HFFc6 (cell line): ENCODE data around the gene SACS. TPM values are rescaled to one million over a fixed set of nuclear protein-coding genes. Genes with fewer than 3 reads are reported as not detected.

Source experiments
- DNase-seq: peaks from one replicate; pipeline ENCODE4 v3.0.0-alpha.2; 2018
- H3K27ac Mint-ChIP-seq: 2 replicates; pipeline ENCODE4 v1.8.0; 2020; ENCODE audit warnings: mild to moderate bottlenecking, mixed read lengths
- H3K27me3 Mint-ChIP-seq: 2 replicates; pipeline ENCODE4 v1.8.0; 2021; ENCODE audit warnings: mild to moderate bottlenecking, moderate library complexity, mixed read lengths; ENCODE audit not compliant: insufficient read depth
- H3K36me3 Mint-ChIP-seq: 2 replicates; pipeline ENCODE4 v1.8.0; 2021; ENCODE audit warnings: low read depth, mixed read lengths
- H3K4me1 Mint-ChIP-seq: 2 replicates; pipeline ENCODE4 v1.8.0; 2020; ENCODE audit warnings: low read depth, mixed read lengths
- H3K4me3 Mint-ChIP-seq: 2 replicates; pipeline ENCODE4 v1.8.0; 2020; ENCODE audit warnings: mild to moderate bottlenecking, moderate library complexity, mixed read lengths
- H3K9me3 Mint-ChIP-seq: 2 replicates; pipeline ENCODE4 v1.8.0; 2020; ENCODE audit warnings: mild to moderate bottlenecking, mixed read lengths
- total RNA-seq, 6 experiments: library from RNA; stranded (reverse); fragmentation: NEBNext Ultra II Directional; extraction: Animal tissue kit (Norgen Biotek cat#: 25700); gene quantifications; 2 replicates in 1 of 6; 3 replicates in 5 of 6; pipeline ENCODE4 v1.2.3, GENCODE V29; 2021
- TF ChIP-seq, protein P1 (sequence below): fragments of 200-600 bp; sonication (generic); IDR thresholded peaks from 2 replicates; pipeline ENCODE4 v1.5.0; 2021; ENCODE audit warnings: antibody characterized with exemption, mild to moderate bottlenecking

Gene SACS
- total RNA-seq, 6 experiments from 2014 or later, result 43.9 to 50.9 (median 47.1) TPM

DNA sequence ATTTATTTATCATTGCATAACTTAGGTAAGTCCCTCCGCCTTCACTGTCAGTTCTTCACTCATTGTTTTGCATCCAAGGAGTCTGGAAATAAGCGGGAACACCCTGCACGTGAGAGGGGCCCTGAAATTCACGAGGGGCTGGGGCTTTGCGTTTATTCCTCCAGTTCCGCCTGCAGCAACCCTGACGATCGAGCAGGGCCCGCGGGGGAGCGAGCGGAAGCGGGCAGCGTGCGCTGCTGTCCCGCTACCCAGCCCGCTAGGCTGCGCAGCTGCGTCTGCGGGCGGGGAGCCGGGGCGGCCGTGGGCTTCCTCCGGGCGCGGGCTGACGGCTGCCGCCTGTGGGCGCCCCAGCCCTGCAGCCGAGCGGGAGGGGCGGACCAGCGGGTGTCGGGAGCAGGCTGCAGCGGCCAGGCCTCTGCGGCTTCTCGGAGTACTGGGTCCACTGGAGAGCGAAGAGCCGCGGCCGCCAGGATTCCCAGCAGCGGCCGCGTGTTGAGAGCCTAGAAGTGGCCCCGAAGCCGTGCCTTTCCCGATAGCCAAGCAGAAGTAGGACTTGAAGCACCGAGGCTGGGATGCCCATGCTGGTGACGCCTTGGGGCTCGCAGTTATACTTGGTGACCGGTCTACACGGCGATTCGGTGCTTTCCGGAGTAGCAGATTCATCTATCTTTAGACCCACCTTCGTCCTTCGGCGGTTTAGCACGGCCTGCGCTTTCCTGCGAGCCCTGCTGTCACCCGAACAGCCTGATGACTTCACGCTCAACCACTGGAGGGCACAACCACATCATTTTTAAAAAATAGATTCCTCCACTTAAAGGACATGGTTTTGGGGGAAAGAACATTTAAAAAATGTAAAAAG, 32.9 kb upstream of the SACS start:
- Mint-ChIP-seq H3K27me3 (peaks cover 1% of the 10 kb centered on the region; the same call in 1 of the 2 replicates), H3K4me3 (peak overlapping the region; percentile 82), H3K4me1 (peaks cover 83% of the 10 kb centered on the region), H3K9me3 (no peaks in the 10 kb centered on the region), H3K36me3 (peaks cover 13% of the 10 kb centered on the region), H3K27ac (peak overlapping the region; percentile 94)
- DNase-seq, result peak; percentile 80
- TF ChIP-seq, protein P1, sequence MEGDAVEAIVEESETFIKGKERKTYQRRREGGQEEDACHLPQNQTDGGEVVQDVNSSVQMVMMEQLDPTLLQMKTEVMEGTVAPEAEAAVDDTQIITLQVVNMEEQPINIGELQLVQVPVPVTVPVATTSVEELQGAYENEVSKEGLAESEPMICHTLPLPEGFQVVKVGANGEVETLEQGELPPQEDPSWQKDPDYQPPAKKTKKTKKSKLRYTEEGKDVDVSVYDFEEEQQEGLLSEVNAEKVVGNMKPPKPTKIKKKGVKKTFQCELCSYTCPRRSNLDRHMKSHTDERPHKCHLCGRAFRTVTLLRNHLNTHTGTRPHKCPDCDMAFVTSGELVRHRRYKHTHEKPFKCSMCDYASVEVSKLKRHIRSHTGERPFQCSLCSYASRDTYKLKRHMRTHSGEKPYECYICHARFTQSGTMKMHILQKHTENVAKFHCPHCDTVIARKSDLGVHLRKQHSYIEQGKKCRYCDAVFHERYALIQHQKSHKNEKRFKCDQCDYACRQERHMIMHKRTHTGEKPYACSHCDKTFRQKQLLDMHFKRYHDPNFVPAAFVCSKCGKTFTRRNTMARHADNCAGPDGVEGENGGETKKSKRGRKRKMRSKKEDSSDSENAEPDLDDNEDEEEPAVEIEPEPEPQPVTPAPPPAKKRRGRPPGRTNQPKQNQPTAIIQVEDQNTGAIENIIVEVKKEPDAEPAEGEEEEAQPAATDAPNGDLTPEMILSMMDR, result peak; percentile 77

DNA sequence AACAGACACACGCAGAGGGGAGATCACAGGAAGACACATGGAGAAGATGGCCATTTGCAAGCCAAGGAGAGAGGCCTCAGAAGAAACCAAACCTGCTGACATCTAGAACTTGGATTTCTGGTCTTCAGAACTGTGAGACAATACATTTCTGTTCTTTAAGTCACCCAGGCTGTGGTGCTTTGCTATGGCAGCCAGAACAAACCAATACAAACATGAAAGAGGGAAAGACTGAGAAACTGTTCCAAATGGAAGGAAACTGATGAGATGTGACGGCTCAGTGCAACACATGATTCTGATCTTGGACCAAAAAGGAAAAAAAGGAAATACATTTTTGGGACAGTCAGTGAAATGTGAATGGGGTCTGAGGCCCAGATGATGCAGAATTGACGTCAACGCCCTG, 30.2 kb upstream of the SACS start:
- Mint-ChIP-seq H3K9me3 (no peaks in the 10 kb centered on the region), H3K27ac (peak overlapping the region; percentile 65), H3K27me3 (peaks cover under 1% of the 10 kb centered on the region), H3K4me3 (no peak overlapping the region), H3K4me1 (peaks cover 56% of the 10 kb centered on the region), H3K36me3 (peaks cover 12% of the 10 kb centered on the region)
- TF ChIP-seq, protein P1, result no peak
- DNase-seq, result peak; percentile 42

DNA sequence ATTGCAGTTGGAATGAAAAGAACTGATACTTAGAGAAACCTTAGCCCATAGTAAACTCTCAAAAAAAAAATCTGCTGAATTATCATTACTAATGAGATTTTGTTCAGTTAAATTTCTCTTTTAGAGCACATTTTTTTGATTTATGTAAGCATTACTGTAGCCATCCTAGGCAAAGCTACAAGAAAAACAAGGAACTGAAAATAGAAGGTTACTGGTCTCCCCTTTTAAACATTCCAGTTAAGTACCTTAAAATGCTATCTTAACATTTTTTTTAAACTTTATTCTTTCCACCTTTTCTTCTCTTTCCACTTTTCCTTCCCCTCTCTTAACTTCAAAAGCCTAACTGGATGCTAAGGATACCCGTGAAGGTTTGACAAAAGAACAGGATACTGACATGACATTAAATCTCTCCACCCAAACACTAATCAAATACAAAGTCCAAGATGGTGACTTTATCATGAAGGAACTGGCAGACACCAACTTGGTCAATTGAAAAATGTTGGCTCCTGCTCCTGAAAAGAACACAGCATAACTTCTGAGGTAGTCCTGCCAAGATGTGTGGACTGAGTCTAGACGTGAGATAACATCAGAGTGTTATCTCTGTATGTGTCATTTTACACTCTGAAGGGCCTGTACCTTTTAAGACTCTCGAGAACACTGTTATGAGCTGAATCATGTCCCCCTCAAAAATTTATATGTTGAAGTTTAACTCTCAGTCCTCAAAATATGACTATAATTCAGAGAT, 29.5 kb upstream of the SACS start:
- TF ChIP-seq, protein P1, result no peak
- H3K4me3 Mint-ChIP-seq, result no peak overlapping the region
- DNase-seq, result peak; percentile 43
- H3K9me3 Mint-ChIP-seq, result no peaks in the 10 kb centered on the region
- no peaks in the 10 kb centered on the region; the same call in 1 of the 2 replicates for H3K27me3 Mint-ChIP-seq
- peaks cover 7% of the 10 kb centered on the region for H3K36me3 Mint-ChIP-seq
- peaks cover 49% of the 10 kb centered on the region for H3K4me1 Mint-ChIP-seq
- peak overlapping the region; percentile 65 for H3K27ac Mint-ChIP-seq

DNA sequence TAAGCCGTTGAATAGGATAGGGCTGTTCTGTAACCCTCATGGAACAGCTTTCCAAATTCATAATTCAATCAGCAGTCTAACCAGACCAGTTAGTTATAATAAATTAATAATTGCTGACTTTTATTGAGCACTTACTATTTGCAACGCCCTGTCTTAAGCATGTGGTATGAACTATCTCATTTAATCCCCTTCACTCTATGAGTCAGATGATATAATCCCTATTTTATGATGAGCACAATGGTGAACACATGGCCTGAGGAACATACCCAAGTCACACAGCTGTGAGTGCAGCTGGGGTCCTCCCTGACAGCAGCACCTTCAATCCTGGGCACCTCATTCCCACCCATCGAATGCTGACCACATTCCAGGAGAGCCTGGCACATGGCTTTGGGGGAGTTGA, 28.0 kb upstream of the SACS start:
- Mint-ChIP-seq H3K9me3 (no peaks in the 10 kb centered on the region), H3K4me3 (no peak overlapping the region), H3K4me1 (peaks cover 35% of the 10 kb centered on the region), H3K27me3 (no peaks in the 10 kb centered on the region; the same call in 1 of the 2 replicates), H3K27ac (no peak overlapping the region), H3K36me3 (peaks cover 7% of the 10 kb centered on the region)
- no peak for DNase-seq
- TF ChIP-seq, protein P1, result no peak

DNA sequence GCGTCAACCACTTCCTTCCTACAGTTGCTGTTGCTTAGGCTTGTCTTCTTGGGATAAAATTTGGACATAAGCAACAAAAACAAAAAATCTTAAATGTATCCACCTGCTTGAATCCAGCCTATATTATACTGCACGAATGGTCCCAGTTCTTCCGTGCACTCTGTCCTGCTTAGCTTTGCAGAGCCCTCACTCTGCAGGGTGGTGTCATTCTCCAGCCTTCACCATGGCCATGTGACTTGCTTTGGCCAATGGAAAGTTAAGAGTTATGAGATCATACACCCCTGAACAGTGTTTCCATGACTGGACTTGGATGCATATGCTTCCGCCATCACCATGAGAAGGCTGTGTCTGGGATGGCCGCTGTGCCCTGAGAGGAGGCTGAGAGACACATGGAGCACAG, 27.4 kb upstream of the SACS start:
- peaks cover 7% of the 10 kb centered on the region for H3K36me3 Mint-ChIP-seq
- H3K4me1 Mint-ChIP-seq, result peaks cover 31% of the 10 kb centered on the region
- no peak overlapping the region for H3K4me3 Mint-ChIP-seq
- no peak for DNase-seq
- no peak overlapping the region for H3K27ac Mint-ChIP-seq
- TF ChIP-seq, protein P1, result no peak
- H3K27me3 Mint-ChIP-seq, result no peaks in the 10 kb centered on the region; the same call in 1 of the 2 replicates
- no peaks in the 10 kb centered on the region for H3K9me3 Mint-ChIP-seq
